CD4-positive, alpha-beta T cell treated with Interleukin-15 for 1 hour (primary cell): ENCODE data around the gene FKBP1C.
"Not testable (repeated sequence)": the region's sequence is repeated elsewhere in the genome, so short reads cannot be mapped to it uniquely, and the experiment has no call there.

Experiments used
- DNase-seq: peaks from one replicate; pipeline ENCODE4 v3.0.0-alpha.2; 2020

FKBP1C gene

GRCh38 chr6:63211343-63211742 lies at the start of gene FKBP1C:
TSS of gene FKBP1C (plus strand) at chr6:63211469.
- DNase-seq, result not testable (repeated sequence)

DNA sequence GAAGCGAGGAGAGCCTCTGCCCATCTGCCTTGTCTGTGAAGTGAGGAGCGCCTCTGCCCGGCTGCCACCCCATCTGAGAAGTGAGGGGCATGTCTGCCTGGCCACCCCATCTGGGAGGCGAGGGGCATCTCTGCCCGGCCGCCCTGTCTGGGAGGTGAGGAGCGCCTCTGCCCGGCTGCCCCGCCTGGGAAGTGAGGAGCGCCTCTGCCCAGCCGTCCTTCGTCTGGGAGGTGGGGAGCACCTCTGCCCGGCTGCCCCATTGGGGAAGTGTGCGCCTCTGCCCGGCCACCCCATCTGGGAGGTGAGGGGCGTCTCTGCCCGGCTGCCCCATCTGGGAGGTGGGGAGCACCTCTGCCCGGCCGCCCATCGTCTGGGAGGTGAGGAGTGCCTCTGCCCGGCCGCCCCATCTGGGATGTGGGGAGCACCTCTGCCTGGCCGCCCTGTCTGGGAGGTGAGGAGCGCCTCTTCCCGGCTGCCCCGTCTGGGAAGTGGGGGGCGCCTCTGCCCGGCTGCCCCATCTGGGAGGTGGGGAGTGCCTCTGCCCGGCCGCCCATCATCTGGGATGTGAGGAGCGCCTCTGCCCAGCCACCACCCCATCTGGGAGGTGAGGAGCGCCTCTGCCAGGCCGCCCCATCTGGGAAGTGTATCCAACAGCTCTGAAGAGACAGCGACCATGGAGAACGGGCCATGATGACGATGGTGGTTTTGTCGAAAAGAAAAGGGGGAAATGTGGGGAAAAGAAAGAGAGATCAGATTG lies 47.0 kb upstream of the FKBP1C start:
- DNase-seq, result not testable (repeated sequence)

DNA sequence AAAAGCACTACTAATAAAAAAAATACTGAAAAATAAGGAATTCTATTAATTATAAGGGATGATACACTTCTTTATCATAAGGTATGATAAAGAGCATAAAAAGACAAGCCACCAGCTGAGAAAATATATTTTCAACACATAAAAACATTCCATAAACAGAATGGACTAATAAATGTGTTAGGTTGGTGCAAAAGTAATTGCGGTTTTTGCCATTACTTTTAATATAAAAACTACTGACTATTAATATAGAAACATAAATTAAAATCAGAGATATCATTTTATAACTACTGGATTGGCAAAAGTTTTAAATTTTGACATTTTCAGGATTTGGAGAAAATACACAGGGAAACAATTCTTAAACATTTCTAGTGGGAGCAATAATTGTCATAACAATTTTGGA lies 37.1 kb upstream of the FKBP1C start:
- DNase-seq, result no peak

GRCh38 chr6:63176181-63176580 lies 35.1 kb upstream of the FKBP1C start:
- no peak for DNase-seq

DNA sequence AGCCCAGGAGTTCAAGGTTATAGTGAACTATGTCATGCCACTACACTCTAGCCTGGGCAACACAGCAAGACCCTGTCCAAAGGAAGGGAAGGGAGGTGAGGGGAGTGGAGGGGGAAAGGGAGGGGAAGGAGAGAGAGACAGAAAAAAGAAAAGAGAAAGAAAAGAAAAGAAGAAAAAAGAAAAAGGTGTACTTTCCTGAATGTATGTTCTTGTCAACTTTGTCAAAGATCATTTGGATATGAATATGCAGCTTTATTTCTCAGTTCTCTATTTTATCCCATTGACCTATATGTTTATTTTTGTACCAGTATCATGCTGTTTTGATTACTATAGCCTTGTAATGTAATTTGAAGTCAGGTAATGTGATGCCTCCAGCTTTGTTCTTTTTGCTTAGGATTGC lies 30.9 kb upstream of the FKBP1C start:
- DNase-seq, result no peak

GRCh38 chr6:63186970-63187369 lies 24.3 kb upstream of the FKBP1C start:
- DNase-seq, result no peak

- no peak for DNase-seq
Observed at GRCh38 chr6:63188828-63189227, 22.4 kb upstream of the FKBP1C start.

DNA sequence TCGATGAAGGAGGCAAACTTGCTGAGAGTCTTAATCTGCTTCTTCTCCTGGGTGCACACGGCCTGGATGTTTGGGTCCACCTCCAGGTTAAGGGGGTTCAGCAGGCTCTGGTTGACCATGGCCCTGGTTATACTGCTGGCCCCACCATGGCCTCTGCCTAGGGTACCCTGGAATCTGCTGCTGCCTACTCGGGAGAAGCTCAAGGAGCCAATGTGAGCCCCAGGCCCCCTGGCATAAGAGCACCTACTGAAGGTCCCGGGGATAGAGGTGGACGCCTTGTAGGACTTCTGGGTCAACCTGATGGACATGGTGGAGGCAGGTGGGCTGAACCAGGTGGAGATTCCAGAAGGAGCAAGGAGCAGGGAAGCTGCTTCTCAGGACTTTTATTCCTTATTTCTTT lies 17.9 kb upstream of the FKBP1C start:
- no peak for DNase-seq

DNA sequence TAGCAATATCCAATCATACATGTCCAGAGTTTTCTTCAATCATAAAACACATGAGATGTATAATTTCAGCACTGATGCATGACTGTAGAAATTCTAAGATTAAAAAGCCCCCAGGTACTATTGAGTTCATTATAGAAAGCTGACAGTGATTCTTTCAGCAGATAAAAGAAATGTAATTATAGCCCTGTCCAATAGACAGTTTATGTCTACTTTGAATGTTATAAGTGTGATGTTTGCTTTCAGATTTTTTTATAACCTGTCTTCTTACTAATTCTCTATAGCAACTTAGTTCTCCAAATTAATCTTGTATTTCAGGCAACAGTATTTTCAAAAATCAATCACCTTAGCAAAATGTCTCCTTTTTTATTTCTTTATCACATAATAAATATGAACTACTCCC lies 13.5 kb upstream of the FKBP1C start:
- DNase-seq, result no peak

GRCh38 chr6:63213325-63213724 lies 2.1 kb downstream of the FKBP1C start:
- DNase-seq, result no peak

GRCh38 chr6:63214816-63215215 lies 3.5 kb downstream of the FKBP1C start:
- no peak for DNase-seq

- DNase-seq, result no peak
Observed at GRCh38 chr6:63224179-63224578, 12.9 kb downstream of the FKBP1C start.

- DNase-seq, result not testable (repeated sequence)
Observed at GRCh38 chr6:63225987-63226386, 14.7 kb downstream of the FKBP1C start.

DNA sequence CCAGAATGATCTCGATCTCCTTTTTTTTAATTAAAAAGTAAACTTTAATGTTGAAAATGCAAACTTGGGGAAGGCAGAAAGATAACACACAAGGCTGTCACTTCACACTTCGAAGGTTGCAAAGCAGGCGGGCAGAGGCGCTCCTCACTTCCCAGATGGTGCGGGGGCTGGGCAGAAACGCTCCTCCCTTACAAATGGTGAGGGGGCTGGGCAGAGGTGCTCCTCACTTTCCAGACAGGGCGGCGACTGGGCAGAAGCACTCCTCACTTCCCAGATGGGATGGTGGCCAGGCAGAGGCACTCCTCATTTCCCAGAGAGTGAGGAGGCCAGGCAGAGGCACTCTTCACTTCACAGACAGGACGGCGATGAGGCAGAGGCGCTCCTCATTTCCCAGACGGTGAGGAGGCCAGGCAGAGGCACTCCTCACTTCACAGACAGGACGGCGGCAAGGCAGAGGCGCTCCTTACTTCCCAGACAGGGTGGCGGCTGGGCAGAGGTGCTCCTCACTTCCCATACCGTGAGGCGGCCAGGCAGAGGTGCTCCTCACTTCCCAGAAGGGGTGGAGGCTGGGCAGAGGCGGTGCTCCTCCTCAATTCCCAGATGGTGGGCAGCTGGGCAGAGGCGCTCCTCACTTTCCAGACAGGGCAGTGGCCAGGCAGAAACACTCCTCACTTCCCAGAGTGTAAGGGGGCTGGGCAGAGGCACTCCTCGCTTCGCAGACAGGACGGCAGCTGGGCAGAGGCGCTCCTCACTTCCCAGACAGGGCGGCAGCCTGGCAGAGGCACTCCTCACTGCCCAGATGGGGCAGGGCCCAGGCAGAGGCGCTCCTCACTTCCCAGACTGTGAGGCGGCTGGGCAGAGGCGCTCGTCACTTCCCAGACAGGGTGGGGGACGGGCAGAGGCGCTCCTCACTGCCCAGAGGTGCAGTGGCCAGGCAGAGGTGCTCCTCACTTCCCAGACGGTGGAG lies 16.9 kb downstream of the FKBP1C start:
- not testable (repeated sequence) for DNase-seq

DNA sequence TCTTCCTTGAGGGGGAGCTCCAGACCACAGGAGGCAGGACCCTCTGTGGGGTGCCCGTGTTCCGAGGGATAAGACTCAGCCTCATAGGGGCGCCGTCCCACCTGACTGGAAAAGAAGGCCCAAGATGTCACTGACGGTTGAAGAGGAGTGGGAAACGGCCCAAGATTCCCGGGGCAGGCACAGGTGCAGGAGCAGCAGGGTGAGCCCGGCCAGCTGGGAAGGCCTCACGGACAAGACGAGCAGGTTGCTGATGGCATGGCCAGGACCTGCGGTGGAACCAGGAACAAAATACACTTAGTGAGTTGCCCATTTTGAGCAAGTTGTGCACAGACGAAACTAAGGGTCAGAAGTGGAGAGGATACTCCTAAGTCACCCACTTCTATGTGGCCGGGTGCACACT lies 18.8 kb downstream of the FKBP1C start:
- DNase-seq, result not testable (repeated sequence)

GRCh38 chr6:63230511-63230910 lies 19.2 kb downstream of the FKBP1C start:
- not testable (repeated sequence) for DNase-seq

DNA sequence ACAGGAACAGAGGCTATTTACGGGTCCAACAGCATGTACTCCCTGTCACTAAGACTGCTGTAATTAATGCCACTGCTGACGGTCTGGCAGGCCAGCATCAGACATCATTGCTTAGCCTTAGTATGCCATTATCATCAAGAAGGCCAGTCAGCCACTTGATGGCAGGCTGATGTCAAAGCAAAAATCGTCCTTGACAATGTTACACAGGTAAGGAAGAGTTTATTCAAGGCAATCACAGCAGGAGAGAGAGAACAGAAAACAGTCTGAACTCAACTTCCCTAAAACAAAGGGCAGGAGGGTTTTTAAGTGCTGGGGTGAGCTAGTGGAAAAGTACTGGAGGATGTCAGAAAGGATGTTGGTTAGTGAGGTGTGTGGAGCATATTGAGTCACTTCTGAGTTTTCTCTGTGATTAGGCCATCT lies 25.1 kb downstream of the FKBP1C start:
- no peak for DNase-seq

- no peak for DNase-seq
Observed at GRCh38 chr6:63245420-63245819, 34.2 kb downstream of the FKBP1C start.

- no peak for DNase-seq
Observed at GRCh38 chr6:63245909-63246308, 34.6 kb downstream of the FKBP1C start.

- DNase-seq, result no peak
Observed at GRCh38 chr6:63246581-63246980, 35.3 kb downstream of the FKBP1C start.

- DNase-seq, result no peak
Observed at GRCh38 chr6:63249875-63250482, 38.7 kb downstream of the FKBP1C start.

DNA sequence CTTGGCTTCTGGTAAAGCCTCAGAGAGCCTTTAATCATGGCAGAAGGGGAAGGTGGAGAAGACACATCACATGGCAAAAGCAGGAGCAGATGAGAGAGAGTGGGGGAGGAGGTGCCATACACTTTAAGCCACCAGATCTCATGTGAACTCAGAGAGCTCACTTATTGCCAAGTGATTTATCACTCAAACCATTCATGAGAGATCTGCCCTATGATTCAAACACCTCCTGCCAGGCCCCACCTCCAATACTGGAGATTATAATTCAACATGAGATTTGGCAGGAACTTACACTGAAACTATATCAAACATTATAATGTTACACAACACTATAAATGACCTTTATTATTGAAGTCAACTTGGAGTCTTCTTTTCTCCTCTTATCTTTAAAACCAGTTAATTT lies 47.9 kb downstream of the FKBP1C start:
- no peak for DNase-seq

GRCh38 chr6:63261820-63262219 lies 50.6 kb downstream of the FKBP1C start:
- no peak for DNase-seq
